Right atrium auricular region (tissue), 2 donors: Measurements from ENCODE around the gene CHTF18. TPM values are rescaled to one million over a fixed set of nuclear protein-coding genes. Genes with fewer than 3 reads are reported as not detected.

Experiments used
- DNase-seq: peaks from one replicate; pipeline ENCODE4 v3.0.0-alpha.2; 2019; ENCODE audit warnings: low spot score
- H3K27ac ChIP-seq, 2 donors: fragments of 200-600 bp; sonication (generic); 1 replicate in 1 of 2; 2 replicates in 1 of 2; pipeline ENCODE4 v1.5.1; 2016 to 2019
- H3K27me3 ChIP-seq, 2 donors: fragments of 200-600 bp; sonication (generic); one replicate each; pipeline versions ENCODE4 v1.5.1 to v1.6.0; 2017 to 2019
- H3K36me3 ChIP-seq: fragments of 200-600 bp; sonication (generic); one replicate; pipeline ENCODE4 v1.5.1; 2016
- H3K4me1 ChIP-seq, 2 donors: fragments of 200-600 bp; sonication (generic); one replicate each; pipeline versions ENCODE4 v1.5.1 to v1.6.0; 2017 to 2019
- H3K4me3 ChIP-seq, 2 donors: fragments of 200-600 bp; sonication (generic); 1 replicate in 1 of 2; 2 replicates in 1 of 2; pipeline ENCODE4 v1.5.1; 2017 to 2019; ENCODE audit warnings: mild to moderate bottlenecking in 1 of 2, moderate library complexity in 1 of 2
- H3K9me3 ChIP-seq, 2 donors: fragments of 200-600 bp; sonication (generic); one replicate each; pipeline ENCODE4 v1.5.1; 2019
- CTCF ChIP-seq, 2 donors: fragments of 200-600 bp; sonication (generic); IDR thresholded peaks; one replicate each; pipeline ENCODE4 v1.5.1; 2019; ENCODE audit warnings: antibody characterized with exemption in 2 of 2
- total RNA-seq, 2 donors: library from RNA; depleted of rRNA; stranded (reverse); fragments of >200 nt; gene quantifications; one replicate each; pipeline ENCODE4 v1.1.0, GENCODE V29; 2016

The CHTF18 gene
- total RNA-seq, 2 donors from 2014 or later = 1.8 to 2.3 TPM

GRCh38 chr16:766820-767640 is 21.4 kb upstream of the CHTF18 start:
- Histone ChIP-seq H3K27ac (no peak overlapping the region), H3K4me1 (no peaks in the 10 kb centered on the region), H3K36me3 (no peaks in the 10 kb centered on the region), H3K4me3 (no peak overlapping the region), H3K9me3 (no peaks in the 10 kb centered on the region), H3K27me3 (no peaks in the 10 kb centered on the region)
- DNase-seq = no peak
- TF ChIP-seq CTCF (IDR thresholded peaks at IDR 0.05) = no peak

- no peak overlapping the region for H3K4me3 ChIP-seq
- H3K27ac ChIP-seq = no peak overlapping the region
- no peaks in the 10 kb centered on the region for H3K27me3 ChIP-seq
- no peak for DNase-seq
- no peaks in the 10 kb centered on the region for H3K36me3 ChIP-seq
- TF ChIP-seq CTCF (IDR thresholded peaks at IDR 0.05) = no peak
- no peaks in the 10 kb centered on the region for H3K9me3 ChIP-seq
- H3K4me1 ChIP-seq = no peaks in the 10 kb centered on the region
Measured at GRCh38 chr16:767743-768235, 20.6 kb upstream of the CHTF18 start.

DNA sequence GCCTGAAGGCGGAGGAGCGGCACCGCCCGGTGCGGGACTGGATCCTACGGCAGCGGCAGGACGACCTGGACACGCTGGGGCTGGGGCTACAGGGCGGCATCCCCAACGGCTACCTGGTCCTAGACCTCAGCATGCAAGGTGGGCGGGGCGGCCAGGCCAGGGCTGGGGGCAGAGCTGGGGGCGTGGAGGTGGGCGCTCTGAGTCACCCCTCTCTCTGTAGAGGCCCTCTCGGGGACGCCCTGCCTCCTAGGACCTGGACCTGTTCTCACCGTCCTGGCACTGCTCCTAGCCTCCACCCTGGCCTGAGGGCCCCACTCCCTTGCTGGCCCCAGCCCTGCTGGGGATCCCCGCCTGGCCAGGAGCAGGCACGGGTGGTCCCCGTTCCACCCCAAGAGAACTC is 20.0 kb upstream of the CHTF18 start:
- H3K27me3 ChIP-seq = no peaks in the 10 kb centered on the region
- no peak for DNase-seq
- no peak overlapping the region for H3K4me3 ChIP-seq
- H3K9me3 ChIP-seq = no peaks in the 10 kb centered on the region
- TF ChIP-seq CTCF (IDR thresholded peaks at IDR 0.05) = no peak
- no peaks in the 10 kb centered on the region for H3K4me1 ChIP-seq
- H3K27ac ChIP-seq = no peak overlapping the region
- H3K36me3 ChIP-seq = no peaks in the 10 kb centered on the region

GRCh38 chr16:769184-769784 is 19.1 kb upstream of the CHTF18 start:
- H3K9me3 ChIP-seq = no peaks in the 10 kb centered on the region
- TF ChIP-seq CTCF (IDR thresholded peaks at IDR 0.05) = no peak
- H3K27ac ChIP-seq = no peak overlapping the region
- DNase-seq = no peak
- no peaks in the 10 kb centered on the region for H3K27me3 ChIP-seq
- H3K4me1 ChIP-seq = no peaks in the 10 kb centered on the region
- no peak overlapping the region for H3K4me3 ChIP-seq
- H3K36me3 ChIP-seq = no peaks in the 10 kb centered on the region

DNA sequence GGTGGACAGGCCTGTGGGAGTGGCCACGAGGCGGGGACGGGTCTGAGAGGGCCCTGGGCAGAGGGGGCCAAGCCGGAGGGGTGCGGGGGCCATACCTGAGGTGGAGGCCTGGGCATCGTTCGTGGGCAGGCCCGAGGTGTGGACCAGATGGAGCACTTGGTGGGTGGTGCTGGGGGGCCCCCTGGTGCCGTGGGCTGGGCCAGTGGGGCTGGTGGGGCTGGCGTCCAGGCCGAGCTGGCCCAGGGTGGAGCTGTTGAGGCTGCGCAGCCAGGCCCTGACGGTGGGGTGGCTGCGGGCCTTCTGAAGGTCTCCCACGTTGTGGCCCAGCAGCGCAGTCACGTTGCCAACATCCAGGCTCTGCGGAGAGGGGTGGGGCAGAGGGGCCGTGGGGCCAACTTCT is 18.5 kb upstream of the CHTF18 start:
- Histone ChIP-seq H3K4me1 (no peaks in the 10 kb centered on the region), H3K27me3 (no peaks in the 10 kb centered on the region), H3K9me3 (no peaks in the 10 kb centered on the region), H3K36me3 (no peaks in the 10 kb centered on the region), H3K27ac (no peak overlapping the region), H3K4me3 (no peak overlapping the region)
- TF ChIP-seq CTCF (IDR thresholded peaks at IDR 0.05) = no peak
- DNase-seq = no peak
